GM21367 (cell line): ENCODE measurements around the gene SZT2.

Experiments
- ATAC-seq: cut with Tn5 transposase; IDR thresholded peaks from one replicate; pipeline ENCODE4 v1.9.1; 2021; ENCODE audit not compliant: unreplicated experiment

SZT2 gene

GRCh38 chr1:43389326-43390313 is at the start of gene SZT2, which contains the start of gene MED8:
SZT2 (plus strand) TSS chr1:43389899; CDS start chr1:43389969, 70 bp downstream.
MED8 (minus strand) TSS chr1:43389800; CDS start chr1:43389764, 36 bp downstream.
- peak; percentile 82 for ATAC-seq

- ATAC-seq: no peak
Observed at GRCh38 chr1:43340559-43340958, 49.1 kb upstream of the SZT2 start.

GRCh38 chr1:43344267-43344850 is 45.3 kb upstream of the SZT2 start:
- no peak for ATAC-seq

GRCh38 chr1:43345120-43345519 is 44.6 kb upstream of the SZT2 start:
- ATAC-seq: no peak

- no peak for ATAC-seq
Observed at GRCh38 chr1:43346636-43347035, 43.1 kb upstream of the SZT2 start.

- no peak for ATAC-seq
Observed at GRCh38 chr1:43348343-43348808, 41.3 kb upstream of the SZT2 start.

- no peak for ATAC-seq
Observed at GRCh38 chr1:43348809-43349593, 40.7 kb upstream of the SZT2 start.

- ATAC-seq: no peak
Observed at GRCh38 chr1:43349594-43350306, 39.9 kb upstream of the SZT2 start.

GRCh38 chr1:43350976-43351375 is 38.7 kb upstream of the SZT2 start:
- ATAC-seq: no peak

GRCh38 chr1:43351421-43352350 is 38.0 kb upstream of the SZT2 start:
- ATAC-seq: no peak

- ATAC-seq: no peak
Observed at GRCh38 chr1:43352351-43352705, 37.4 kb upstream of the SZT2 start.

GRCh38 chr1:43352881-43353280 is 36.8 kb upstream of the SZT2 start:
- no peak for ATAC-seq

- ATAC-seq: no peak
Observed at GRCh38 chr1:43354471-43354870, 35.2 kb upstream of the SZT2 start.

- no peak for ATAC-seq
Observed at GRCh38 chr1:43354936-43355335, 34.8 kb upstream of the SZT2 start.

- no peak for ATAC-seq
Observed at GRCh38 chr1:43357251-43357650, 32.4 kb upstream of the SZT2 start.

- ATAC-seq: peak; percentile 16
Observed at GRCh38 chr1:43358121-43358745, 31.5 kb upstream of the SZT2 start.

- ATAC-seq: peak; percentile 88
Observed at GRCh38 chr1:43358746-43359693, 30.7 kb upstream of the SZT2 start, which contains the start of gene CDC20. CDC20 (plus strand) TSS chr1:43358981; CDS start chr1:43359216, 235 bp downstream.

- no peak for ATAC-seq
Observed at GRCh38 chr1:43359696-43360095, 30.0 kb upstream of the SZT2 start.
